Mucosa of rectum (tissue), 2 donors: ENCODE data around the gene TMEM144.

Experiments
- H3K27ac ChIP-seq, 2 donors: one replicate each; pipeline ENCODE4 v1.7.0; 2013; ENCODE audit warnings: inconsistent platforms in 2 of 2, low read depth in 2 of 2, low read length in 2 of 2
- H3K27me3 ChIP-seq, 2 donors: one replicate each; pipeline ENCODE4 v1.7.0; 2013; ENCODE audit warnings: low read length in 2 of 2; ENCODE audit not compliant: control insufficient read depth in 2 of 2, insufficient read depth in 2 of 2
- H3K36me3 ChIP-seq, 2 donors: one replicate each; pipeline ENCODE4 v1.7.0; 2013; ENCODE audit warnings: low read length in 2 of 2; ENCODE audit not compliant: control insufficient read depth in 2 of 2, insufficient read depth in 2 of 2
- H3K4me1 ChIP-seq, 2 donors: one replicate each; pipeline ENCODE4 v1.7.0; 2013; ENCODE audit warnings: low read length in 2 of 2, mild to moderate bottlenecking in 1 of 2; ENCODE audit not compliant: control insufficient read depth in 2 of 2, insufficient read depth in 2 of 2
- H3K4me3 ChIP-seq, 2 donors: one replicate each; pipeline ENCODE4 v1.7.0; 2013; ENCODE audit warnings: low read length in 2 of 2
- H3K9ac ChIP-seq, 2 donors: one replicate each; pipeline ENCODE4 v1.7.0; 2013; ENCODE audit warnings: low read length in 2 of 2, low read depth in 1 of 2, mild to moderate bottlenecking in 1 of 2
- H3K9me3 ChIP-seq, 2 donors: one replicate each; pipeline ENCODE4 v1.7.0; 2013; ENCODE audit warnings: low read length in 2 of 2; ENCODE audit not compliant: control insufficient read depth in 2 of 2
- donor health status: healthy.
- donor health status: Normal muscosa, but diverticular disease.

Gene TMEM144

DNA sequence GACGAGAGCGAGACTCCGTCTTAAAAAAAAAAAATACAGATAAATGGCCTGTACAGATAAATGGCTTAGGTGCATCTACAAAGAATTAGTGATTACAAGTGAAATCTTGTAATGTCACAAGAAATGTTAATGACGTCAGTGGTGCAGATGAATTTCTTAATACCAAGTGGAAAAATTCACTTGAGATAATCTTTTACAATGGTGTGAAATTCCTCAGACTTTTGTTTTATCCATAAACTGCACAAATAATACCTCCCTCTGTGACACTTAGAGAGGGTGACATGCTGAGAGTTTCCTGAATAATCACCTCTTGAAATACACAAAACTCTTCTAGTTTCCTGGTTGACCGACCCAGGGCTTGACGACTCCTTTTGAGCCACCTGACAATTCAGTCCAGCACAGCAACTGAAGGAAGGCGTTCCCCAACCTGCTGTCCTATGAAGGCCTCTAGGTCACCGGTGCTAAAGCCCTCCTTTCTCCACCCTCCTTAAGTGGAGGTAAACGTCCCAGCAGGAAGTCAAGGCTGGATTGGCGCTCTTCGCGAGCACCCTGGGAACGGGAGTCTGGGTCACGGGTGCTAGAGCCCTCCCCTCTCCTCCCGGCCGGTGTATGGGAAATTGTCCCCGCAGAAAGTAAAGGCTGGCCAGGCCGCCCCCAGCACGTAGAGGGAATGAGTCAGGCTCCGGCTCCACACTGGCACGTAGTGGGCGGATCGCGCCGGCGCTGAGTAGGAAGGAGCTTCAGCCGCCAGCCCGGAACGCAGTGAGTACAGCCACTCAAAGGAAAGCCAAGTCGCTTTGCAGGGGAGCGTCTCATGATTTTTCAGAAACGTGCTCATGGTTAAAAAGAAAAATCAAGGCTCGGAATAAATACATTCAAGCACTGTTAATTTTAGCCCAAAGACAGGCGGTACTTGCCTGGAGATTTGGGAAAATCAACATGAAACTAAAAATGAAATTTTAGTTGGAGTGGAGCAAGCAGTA is at the start of gene TMEM144:
Gene TMEM144, plus strand, starts transcription at position 662 of the 983 bp plus-strand sequence. CDS start 2,182 bp downstream, outside the sequence.
- H3K4me3 ChIP-seq, result peak within 1 kb of the TSS; percentile 70 to 85
- H3K9me3 ChIP-seq, result no peaks in the 10 kb centered on the region
- H3K27me3 ChIP-seq, result no peaks in the 10 kb centered on the region
- peaks cover 7 to 8% of the 10 kb centered on the region in 2 donors for H3K4me1 ChIP-seq
- peaks cover 0 to 3% of the 10 kb centered on the region in 2 donors for H3K36me3 ChIP-seq
- H3K9ac ChIP-seq, result peak within 1 kb of the TSS; percentile 79 to 81
- peak within 1 kb of the TSS; percentile 81 to 89 for H3K27ac ChIP-seq

GRCh38 chr4:158161551-158162354 is 48.5 kb upstream of the TMEM144 start:
- H3K27me3 ChIP-seq, result no peaks in the 10 kb centered on the region
- H3K4me3 ChIP-seq, result no peak overlapping the region
- peak overlapping the region in 1 of 2 donors; percentile 0 for H3K27ac ChIP-seq
- no peak overlapping the region for H3K9ac ChIP-seq
- peaks cover 0 to 4% of the 10 kb centered on the region in 2 donors for H3K4me1 ChIP-seq
- no peaks in the 10 kb centered on the region for H3K9me3 ChIP-seq
- H3K36me3 ChIP-seq, result no peaks in the 10 kb centered on the region

- Histone ChIP-seq H3K4me1 (no peaks in the 10 kb centered on the region), H3K27ac (no peak overlapping the region), H3K27me3 (no peaks in the 10 kb centered on the region), H3K36me3 (no peaks in the 10 kb centered on the region), H3K9me3 (no peaks in the 10 kb centered on the region), H3K4me3 (no peak overlapping the region), H3K9ac (no peak overlapping the region)
Observed at GRCh38 chr4:158162631-158163030, 47.7 kb upstream of the TMEM144 start.

GRCh38 chr4:158163941-158164767 is 46.1 kb upstream of the TMEM144 start:
- Histone ChIP-seq H3K9ac (no peak overlapping the region), H3K9me3 (no peaks in the 10 kb centered on the region), H3K36me3 (no peaks in the 10 kb centered on the region), H3K4me3 (peak overlapping the region in 1 of 2 donors; percentile 3), H3K27me3 (no peaks in the 10 kb centered on the region), H3K4me1 (no peaks in the 10 kb centered on the region), H3K27ac (no peak overlapping the region)

DNA sequence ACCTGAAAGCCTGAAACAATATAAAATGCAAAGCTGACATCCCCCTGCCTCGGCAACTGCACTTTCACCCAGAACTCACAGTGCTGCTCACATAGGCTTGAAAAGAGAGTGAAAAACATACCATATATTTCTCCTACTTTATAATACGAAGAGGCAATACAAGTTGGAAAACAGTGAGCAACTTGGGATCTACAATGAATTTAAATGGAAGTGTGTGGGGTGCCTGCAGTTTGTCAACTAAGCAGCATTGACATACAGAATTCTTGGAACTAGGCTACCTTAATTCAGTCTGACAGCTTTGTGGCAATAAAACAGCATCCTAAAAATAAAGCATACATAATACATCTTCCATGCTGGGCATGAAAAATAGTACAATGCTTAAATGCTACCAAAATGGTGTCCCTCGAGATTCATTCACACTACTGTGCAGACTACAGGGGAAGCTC is 45.5 kb upstream of the TMEM144 start:
- Histone ChIP-seq H3K27me3 (no peaks in the 10 kb centered on the region), H3K36me3 (no peaks in the 10 kb centered on the region), H3K9me3 (no peaks in the 10 kb centered on the region), H3K4me3 (peak overlapping the region in 1 of 2 donors; percentile 3), H3K9ac (no peak overlapping the region), H3K4me1 (no peaks in the 10 kb centered on the region), H3K27ac (no peak overlapping the region)

DNA sequence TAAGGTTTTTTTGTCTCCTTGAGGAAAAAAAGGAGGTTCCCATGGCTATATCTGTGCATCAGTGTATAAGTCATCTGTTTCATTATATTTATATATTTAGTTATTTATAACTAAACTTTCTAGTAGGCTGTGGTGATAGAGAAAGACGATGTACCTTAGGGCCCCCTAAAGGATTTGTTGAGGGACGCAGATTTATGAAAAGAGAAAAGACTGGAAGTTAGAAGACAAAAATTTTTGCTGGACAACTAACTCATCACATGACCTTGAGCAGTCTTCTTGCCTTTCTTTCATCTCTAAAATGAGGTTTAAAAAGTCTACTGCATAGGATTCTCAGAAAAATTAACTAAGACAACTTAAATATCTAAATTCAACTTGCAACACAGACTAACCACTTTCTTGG is 43.6 kb upstream of the TMEM144 start:
- Histone ChIP-seq H3K9ac (no peak overlapping the region), H3K4me1 (no peaks in the 10 kb centered on the region), H3K9me3 (no peaks in the 10 kb centered on the region), H3K27ac (no peak overlapping the region), H3K36me3 (no peaks in the 10 kb centered on the region), H3K27me3 (no peaks in the 10 kb centered on the region), H3K4me3 (no peak overlapping the region)

DNA sequence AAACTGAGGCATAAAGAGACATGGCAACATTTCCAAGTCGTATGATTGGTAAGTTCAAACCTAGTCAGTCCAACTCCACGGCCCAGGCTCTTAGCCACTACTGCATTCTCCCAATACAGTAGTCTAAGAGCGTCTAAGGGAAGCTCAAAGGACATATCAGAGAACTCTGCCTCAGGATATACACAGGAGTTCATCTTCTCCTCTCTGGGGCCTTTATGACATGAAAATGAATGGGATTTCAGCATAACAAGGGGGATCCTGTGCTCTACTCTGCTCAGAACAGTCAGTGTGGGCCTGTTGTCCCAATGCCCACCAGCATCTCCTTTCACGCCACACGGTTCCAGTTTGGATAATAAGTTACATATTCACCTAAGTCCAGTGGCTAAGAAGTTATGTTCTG is 41.7 kb upstream of the TMEM144 start:
- H3K27ac ChIP-seq, result peak overlapping the region in 1 of 2 donors; percentile 1

GRCh38 chr4:158169506-158169905 is 40.8 kb upstream of the TMEM144 start:
- Histone ChIP-seq H3K4me1 (peaks cover 2 to 6% of the 10 kb centered on the region in 2 donors), H3K4me3 (peak overlapping the region; percentile 59 to 69), H3K9me3 (no peaks in the 10 kb centered on the region), H3K27me3 (no peaks in the 10 kb centered on the region), H3K9ac (peak overlapping the region; percentile 4 to 49), H3K36me3 (no peaks in the 10 kb centered on the region), H3K27ac (peak overlapping the region; percentile 46 to 71)

More for the DNA sequence above, 41.7 kb upstream of the TMEM144 start:
- Histone ChIP-seq H3K9ac (no peak overlapping the region), H3K36me3 (no peaks in the 10 kb centered on the region), H3K4me3 (peak overlapping the region; percentile 59 to 69), H3K9me3 (no peaks in the 10 kb centered on the region), H3K27me3 (no peaks in the 10 kb centered on the region), H3K4me1 (peaks cover 2 to 6% of the 10 kb centered on the region in 2 donors)

DNA sequence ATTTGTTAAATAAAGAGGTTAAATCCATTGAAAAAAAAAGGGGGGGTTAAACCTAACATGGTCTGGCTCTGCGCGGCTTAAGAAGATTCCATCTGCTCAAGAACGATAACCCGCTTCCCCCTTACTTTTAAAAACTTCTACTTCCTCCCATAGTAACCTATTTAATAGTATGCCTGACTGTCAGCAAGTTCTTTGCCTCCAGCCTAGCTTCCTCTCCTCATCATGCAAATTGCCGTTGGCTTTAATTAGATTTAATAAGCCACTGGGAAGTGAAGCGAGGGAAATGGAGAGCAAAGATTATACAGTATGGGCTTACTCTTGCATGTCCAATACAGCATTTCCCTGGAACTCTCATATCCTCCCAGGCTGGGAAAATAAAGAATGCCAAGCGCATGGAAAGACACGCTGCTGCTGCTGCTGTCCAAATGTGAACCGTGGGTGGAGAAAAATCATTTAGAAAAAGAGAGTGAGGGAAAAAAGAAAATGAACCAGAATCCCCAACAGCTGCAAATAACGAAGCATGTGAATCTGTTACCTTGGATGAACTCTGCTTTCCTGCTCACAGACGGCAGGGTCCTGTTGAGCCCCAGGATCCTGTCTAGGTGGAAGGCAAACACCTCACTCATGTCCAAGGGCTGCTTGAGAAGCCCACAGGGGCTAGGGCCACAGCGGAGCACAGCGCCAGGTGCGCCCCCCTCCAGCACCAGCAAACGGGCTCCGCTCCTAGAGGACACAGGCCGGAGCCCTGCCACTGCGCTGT is 40.2 kb upstream of the TMEM144 start:
- Histone ChIP-seq H3K27ac (peak overlapping the region; percentile 48 to 71), H3K9ac (peak overlapping the region; percentile 6 to 49), H3K4me3 (peak overlapping the region; percentile 59 to 69), H3K9me3 (no peaks in the 10 kb centered on the region), H3K27me3 (no peaks in the 10 kb centered on the region), H3K36me3 (no peaks in the 10 kb centered on the region), H3K4me1 (peaks cover 2 to 6% of the 10 kb centered on the region in 2 donors)
